ENCODE results near the gene CGREF1. TPM values are rescaled to one million over a fixed set of nuclear protein-coding genes. Genes with fewer than 3 reads are reported as not detected.

The CGREF1 gene
- total RNA-seq, 1 experiment from 2014 or later, result 0.37 TPM

DNA sequence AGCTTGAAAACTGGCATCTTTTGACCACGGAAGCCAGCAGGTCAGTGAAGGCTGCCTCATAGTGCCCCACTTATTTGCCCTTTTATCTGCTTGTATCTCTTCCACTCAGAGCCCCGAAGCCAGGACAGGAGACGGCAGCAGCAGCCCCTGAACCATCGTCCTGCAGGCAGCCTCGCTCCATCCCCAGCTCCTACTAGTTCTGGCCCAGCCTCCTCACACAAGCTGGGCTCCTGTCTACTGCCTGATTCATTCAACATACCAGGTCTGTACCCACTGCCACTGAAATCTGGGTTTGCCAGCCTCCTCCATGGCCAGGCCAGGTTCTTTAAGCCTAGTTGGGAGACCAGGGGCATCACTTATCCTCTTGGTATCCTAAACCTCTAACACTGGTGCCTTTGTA lies 51.5 kb downstream of the CGREF1 start:
- POLR2A ChIA-PET (ENCODE audit: unreplicated experiment), result no interaction called here
- Histone ChIP-seq H3K27me3 (ENCODE audit: insufficient read depth, low read depth) (no peaks in the 10 kb centered on the region), H3K4me2 (no peak overlapping the region), H4K20me1 (ENCODE audit: insufficient read depth) (peaks cover 12% of the 10 kb centered on the region; the same call in 1 of the 2 replicates), H3K79me2 (ENCODE audit: low read depth) (peaks cover 29% of the 10 kb centered on the region), H3K4me3 (no peak overlapping the region), H3K27ac (no peak overlapping the region), H3F3A (ENCODE audit: insufficient read depth, low read depth) (peaks cover 27% of the 10 kb centered on the region), H3K4me1 (replicated peaks; ENCODE audit: insufficient read depth) (peaks cover 11% of the 10 kb centered on the region), H3K9me3 (ENCODE audit: insufficient read depth, low read depth) (no peaks in the 10 kb centered on the region), H3K9me2 (ENCODE audit: insufficient read depth) (no peaks in the 10 kb centered on the region), H3K36me3 (ENCODE audit: low read depth) (peaks cover 28% of the 10 kb centered on the region), H2AFZ (no peak overlapping the region)
- DNase-seq, result no peak
- intact Hi-C loops (cut with micrococcal nuclease; ENCODE audit: unreplicated experiment), result no loop called here
- CTCF ChIA-PET, result no interaction called here
- BruUV-seq (replicated peaks), result no TSS peak
- TF ChIP-seq CTCF (conservative IDR thresholded peaks at IDR 0.05), result no peak
- no peak for TF ChIP-seq EZH2 (IDR thresholded peaks at IDR 0.05; ENCODE audit: low read depth)

GRCh38 chr2:27065128-27065527 lies 53.8 kb downstream of the CGREF1 start:
- H3K27me3 ChIP-seq (ENCODE audit: insufficient read depth, low read depth), result no peaks in the 10 kb centered on the region
- H3K4me3 ChIP-seq, result no peak overlapping the region
- peaks cover 29% of the 10 kb centered on the region for H3K36me3 ChIP-seq (ENCODE audit: low read depth)
- intact Hi-C loops (cut with micrococcal nuclease; ENCODE audit: unreplicated experiment), result no loop called here
- CTCF ChIA-PET, result interaction anchor here (0.7 kb wide), 1 partner anchor 219 kb away, joined by 5 read pairs; no protein-coding TSS in a partner anchor
- peaks cover 31% of the 10 kb centered on the region for H3F3A ChIP-seq (ENCODE audit: insufficient read depth, low read depth)
- no peak overlapping the region for H2AFZ ChIP-seq
- no peak overlapping the region for H3K27ac ChIP-seq
- BruUV-seq (replicated peaks), result no TSS peak
- no peaks in the 10 kb centered on the region for H3K9me3 ChIP-seq (ENCODE audit: insufficient read depth, low read depth)
- POLR2A ChIA-PET (ENCODE audit: unreplicated experiment), result interaction anchor here (0.6 kb wide), 1 partner anchor 147 kb away, joined by 3 read pairs; the partner anchor contains the start of genes ATRAID and SLC5A6
- no peak overlapping the region for H3K4me2 ChIP-seq
- H4K20me1 ChIP-seq (ENCODE audit: insufficient read depth), result peaks cover 18% of the 10 kb centered on the region; the same call in 1 of the 2 replicates
- H3K4me1 ChIP-seq (replicated peaks; ENCODE audit: insufficient read depth), result peaks cover 6% of the 10 kb centered on the region
- DNase-seq, result no peak
- TF ChIP-seq EZH2 (IDR thresholded peaks at IDR 0.05; ENCODE audit: low read depth), result no peak
- no peak for TF ChIP-seq CTCF (conservative IDR thresholded peaks at IDR 0.05)
- peaks cover 16% of the 10 kb centered on the region for H3K79me2 ChIP-seq (ENCODE audit: low read depth)
- no peaks in the 10 kb centered on the region for H3K9me2 ChIP-seq (ENCODE audit: insufficient read depth)

DNA sequence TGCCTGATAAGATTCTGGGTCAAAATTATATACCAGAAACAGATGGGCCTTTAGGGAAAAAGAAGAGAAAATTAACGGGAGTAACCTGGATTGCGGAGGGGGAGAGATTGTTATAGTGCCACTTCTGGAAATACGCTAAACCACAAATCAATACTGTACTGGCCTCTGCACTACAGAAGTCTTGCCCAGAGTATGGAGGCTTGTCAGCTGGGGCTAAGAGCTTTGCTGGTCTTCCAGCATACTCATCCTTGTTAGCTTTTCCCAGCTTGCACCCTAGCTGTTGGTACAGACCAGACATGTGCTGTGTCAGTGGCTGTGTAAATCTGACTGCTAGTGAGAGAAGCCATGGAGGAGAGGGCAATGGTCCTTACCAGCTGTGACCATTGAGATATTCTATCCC lies 58.6 kb downstream of the CGREF1 start:
- no TSS peak for BruUV-seq (replicated peaks)
- POLR2A ChIA-PET (ENCODE audit: unreplicated experiment), result interaction anchor here (0.5 to 0.7 kb wide), 2 partner anchors 9 to 111 kb away, joined by 3 to 5 read pairs; partner anchors contain the start of gene AGBL5
- H3K27me3 ChIP-seq (ENCODE audit: insufficient read depth, low read depth), result no peaks in the 10 kb centered on the region
- no peaks in the 10 kb centered on the region for H3K4me1 ChIP-seq (replicated peaks; ENCODE audit: insufficient read depth)
- H3K79me2 ChIP-seq (ENCODE audit: low read depth), result no peaks in the 10 kb centered on the region
- intact Hi-C loops (cut with micrococcal nuclease; ENCODE audit: unreplicated experiment), result no loop called here
- no peaks in the 10 kb centered on the region for H3K9me2 ChIP-seq (ENCODE audit: insufficient read depth)
- no peak for DNase-seq
- CTCF ChIA-PET, result no interaction called here
- H3K4me3 ChIP-seq, result no peak overlapping the region
- no peak overlapping the region for H3K4me2 ChIP-seq
- no peak overlapping the region for H2AFZ ChIP-seq
- TF ChIP-seq CTCF (conservative IDR thresholded peaks at IDR 0.05) (no peak), EZH2 (IDR thresholded peaks at IDR 0.05; ENCODE audit: low read depth) (no peak)
- H3K36me3 ChIP-seq (ENCODE audit: low read depth), result peaks cover 19% of the 10 kb centered on the region
- no peaks in the 10 kb centered on the region for H3K9me3 ChIP-seq (ENCODE audit: insufficient read depth, low read depth)
- no peak overlapping the region for H3K27ac ChIP-seq
- H4K20me1 ChIP-seq (ENCODE audit: insufficient read depth), result peaks cover 12% of the 10 kb centered on the region; the same call in 1 of the 2 replicates
- peaks cover 29% of the 10 kb centered on the region for H3F3A ChIP-seq (ENCODE audit: insufficient read depth, low read depth)

Data from PC-9 (cell line).